ENCODE measurements around the gene SLC39A11. TPM values are rescaled to one million over a fixed set of nuclear protein-coding genes. Genes with fewer than 3 reads are reported as not detected.

Gene SLC39A11
- polyA plus RNA-seq, 3 donors: 16.6 to 27.9 (median 26.6) TPM

DNA sequence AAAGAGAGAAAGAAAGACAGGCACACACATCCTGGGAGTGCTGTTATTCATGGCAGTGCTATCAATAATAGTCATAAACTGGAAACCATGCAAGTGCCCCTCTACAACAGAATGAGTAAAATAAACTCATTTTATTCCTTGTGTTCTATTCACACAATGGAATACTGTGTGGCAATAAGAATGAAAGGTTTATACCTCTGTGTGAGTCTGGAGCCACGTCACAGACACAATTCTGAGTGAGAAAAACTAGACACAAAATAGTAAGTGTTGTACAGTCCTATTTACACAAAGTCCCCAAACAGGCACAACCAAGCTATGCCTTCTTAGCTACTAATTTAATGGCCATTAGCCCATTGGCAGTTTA, 429.7 kb downstream of the SLC39A11 start:
- Mint-ChIP-seq H3K27ac (no peak overlapping the region), H3K27me3 (ENCODE audit: low read depth in 3 of 3) (peaks cover 0 to 4% (median 0%) of the 10 kb centered on the region in 3 donors), H3K9me3 (peaks cover 0 to 13% (median 6%) of the 10 kb centered on the region in 7 donors), H3K4me3 (no peak overlapping the region), H3K36me3 (peaks cover 21 to 28% of the 10 kb centered on the region in 2 donors), H3K4me1 (no peaks in the 10 kb centered on the region)
- no peak overlapping the region for H3K4me3 ChIP-seq (replicated peaks in 1 of 3; ENCODE audit: low read depth in 2 of 3, low read length in 3 of 3)
- no peaks in the 10 kb centered on the region for H3K4me1 ChIP-seq (ENCODE audit: control insufficient read depth in 1 of 2, insufficient read depth in 2 of 2, low read length in 2 of 2)
- intact Hi-C loops (cut with micrococcal nuclease): no loop called here
- H3K36me3 ChIP-seq (replicated peaks in 1 of 2; ENCODE audit: control insufficient read depth in 1 of 2, insufficient read depth in 2 of 2, low read length in 2 of 2): peaks cover 3 to 4% of the 10 kb centered on the region in 2 donors
- no peaks in the 10 kb centered on the region for H3K9me3 ChIP-seq (replicated peaks in 1 of 2; ENCODE audit: control insufficient read depth in 1 of 2, insufficient read depth in 1 of 2, low read length in 2 of 2)
- no peak overlapping the region for H3K27ac ChIP-seq (ENCODE audit: low read depth in 1 of 2, low read length in 2 of 2)
- H3K9ac ChIP-seq (ENCODE audit: insufficient read depth, low read length, poor library complexity, severe bottlenecking): no peak overlapping the region
- no peak overlapping the region for H3K4me2 ChIP-seq (replicated peaks; ENCODE audit: extremely low read depth, low read length, poor library complexity, severe bottlenecking)
- H2AFZ ChIP-seq (ENCODE audit: insufficient read depth, low read depth, low read length, poor library complexity, severe bottlenecking): no peak overlapping the region
- H3K27me3 ChIP-seq (ENCODE audit: control insufficient read depth in 2 of 2, insufficient read depth in 2 of 2, low read length in 2 of 2): no peaks in the 10 kb centered on the region
- H4K20me1 ChIP-seq (ENCODE audit: insufficient read depth, low read length): no peaks in the 10 kb centered on the region
- H3K79me2 ChIP-seq (ENCODE audit: insufficient read depth, low read length): no peaks in the 10 kb centered on the region
- TF ChIP-seq, protein P1, sequence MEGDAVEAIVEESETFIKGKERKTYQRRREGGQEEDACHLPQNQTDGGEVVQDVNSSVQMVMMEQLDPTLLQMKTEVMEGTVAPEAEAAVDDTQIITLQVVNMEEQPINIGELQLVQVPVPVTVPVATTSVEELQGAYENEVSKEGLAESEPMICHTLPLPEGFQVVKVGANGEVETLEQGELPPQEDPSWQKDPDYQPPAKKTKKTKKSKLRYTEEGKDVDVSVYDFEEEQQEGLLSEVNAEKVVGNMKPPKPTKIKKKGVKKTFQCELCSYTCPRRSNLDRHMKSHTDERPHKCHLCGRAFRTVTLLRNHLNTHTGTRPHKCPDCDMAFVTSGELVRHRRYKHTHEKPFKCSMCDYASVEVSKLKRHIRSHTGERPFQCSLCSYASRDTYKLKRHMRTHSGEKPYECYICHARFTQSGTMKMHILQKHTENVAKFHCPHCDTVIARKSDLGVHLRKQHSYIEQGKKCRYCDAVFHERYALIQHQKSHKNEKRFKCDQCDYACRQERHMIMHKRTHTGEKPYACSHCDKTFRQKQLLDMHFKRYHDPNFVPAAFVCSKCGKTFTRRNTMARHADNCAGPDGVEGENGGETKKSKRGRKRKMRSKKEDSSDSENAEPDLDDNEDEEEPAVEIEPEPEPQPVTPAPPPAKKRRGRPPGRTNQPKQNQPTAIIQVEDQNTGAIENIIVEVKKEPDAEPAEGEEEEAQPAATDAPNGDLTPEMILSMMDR (IDR thresholded peaks at IDR 0.05): no peak
- WGBS (ENCODE audit: insufficient coverage): no CpG with 5 or more reads among the region's 1 CpG
- DNase-seq: no peak

DNA sequence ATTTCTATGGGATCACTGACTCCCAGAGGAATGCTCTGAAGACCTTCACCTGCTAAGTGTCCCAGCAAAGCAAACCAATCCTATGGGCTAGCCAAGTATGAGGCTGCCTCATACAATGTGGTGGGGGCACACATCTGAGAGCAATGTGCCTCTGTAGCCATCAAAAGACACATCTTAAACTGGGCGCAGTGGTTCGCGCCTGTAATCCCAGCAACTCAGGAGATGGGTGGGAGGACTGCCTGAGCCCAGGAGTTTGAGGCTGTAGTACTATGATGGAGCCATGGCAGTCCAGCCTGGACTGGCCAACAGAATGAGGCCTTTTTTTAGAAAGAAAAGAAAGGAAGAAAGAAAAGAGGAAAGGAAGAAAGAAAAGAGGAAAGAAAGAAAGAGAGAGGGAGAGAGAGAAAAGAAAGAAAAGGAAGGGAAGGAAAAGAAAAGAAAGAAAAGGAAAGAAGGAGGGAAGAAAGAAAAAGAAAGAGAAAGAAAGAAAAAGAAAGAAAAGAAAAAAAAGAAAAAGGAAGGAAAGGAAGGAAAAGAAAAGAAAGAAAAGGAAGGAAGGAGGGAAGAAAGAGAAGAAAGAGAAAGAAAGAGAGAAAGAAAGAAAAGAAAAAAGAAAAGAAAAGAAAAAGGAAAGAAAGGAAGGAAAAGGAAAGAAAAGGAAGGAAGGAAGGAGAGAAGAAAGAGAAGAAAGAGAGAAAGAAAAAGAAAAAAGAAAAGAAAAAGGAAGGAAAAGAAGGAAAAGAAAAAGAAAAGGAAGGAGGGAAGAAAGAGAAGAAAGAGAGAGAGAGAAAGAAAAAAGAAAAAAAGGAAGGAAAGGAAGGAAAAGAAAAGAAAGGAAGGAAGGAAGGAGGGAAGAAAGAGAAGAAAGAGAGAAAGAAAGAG, 430.3 kb downstream of the SLC39A11 start:
- Histone ChIP-seq H3K27ac (ENCODE audit: low read depth in 1 of 2, low read length in 2 of 2) (no peak overlapping the region), H2AFZ (ENCODE audit: insufficient read depth, low read depth, low read length, poor library complexity, severe bottlenecking) (no peak overlapping the region), H3K36me3 (replicated peaks in 1 of 2; ENCODE audit: control insufficient read depth in 1 of 2, insufficient read depth in 2 of 2, low read length in 2 of 2) (peaks cover 3 to 4% of the 10 kb centered on the region in 2 donors), H3K27me3 (ENCODE audit: control insufficient read depth in 2 of 2, insufficient read depth in 2 of 2, low read length in 2 of 2) (no peaks in the 10 kb centered on the region), H3K9me3 (replicated peaks in 1 of 2; ENCODE audit: control insufficient read depth in 1 of 2, insufficient read depth in 1 of 2, low read length in 2 of 2) (no peaks in the 10 kb centered on the region), H4K20me1 (ENCODE audit: insufficient read depth, low read length) (no peaks in the 10 kb centered on the region), H3K79me2 (ENCODE audit: insufficient read depth, low read length) (no peaks in the 10 kb centered on the region), H3K4me2 (replicated peaks; ENCODE audit: extremely low read depth, low read length, poor library complexity, severe bottlenecking) (no peak overlapping the region), H3K4me1 (ENCODE audit: control insufficient read depth in 1 of 2, insufficient read depth in 2 of 2, low read length in 2 of 2) (no peaks in the 10 kb centered on the region), H3K4me3 (replicated peaks in 1 of 3; ENCODE audit: low read depth in 2 of 3, low read length in 3 of 3) (no peak overlapping the region), H3K9ac (ENCODE audit: insufficient read depth, low read length, poor library complexity, severe bottlenecking) (no peak overlapping the region)
- no peak overlapping the region for H3K27ac Mint-ChIP-seq
- H3K9me3 Mint-ChIP-seq: peaks cover 0 to 13% (median 6%) of the 10 kb centered on the region in 7 donors
- H3K27me3 Mint-ChIP-seq (ENCODE audit: low read depth in 3 of 3): peaks cover 0 to 4% (median 0%) of the 10 kb centered on the region in 3 donors
- peak overlapping the region in 1 of 2 donors; percentile 17 for H3K4me3 Mint-ChIP-seq
- TF ChIP-seq, protein P1 (IDR thresholded peaks at IDR 0.05): peak; percentile 38
- no peaks in the 10 kb centered on the region for H3K4me1 Mint-ChIP-seq
- H3K36me3 Mint-ChIP-seq: peaks cover 18 to 24% of the 10 kb centered on the region in 2 donors
- no peak for DNase-seq
- intact Hi-C loops (cut with micrococcal nuclease): no loop called here
- 92% methylated on average over 3 of the region's 3 CpGs for WGBS (ENCODE audit: insufficient coverage)
